ENCODE results near the gene DRAXIN. TPM values are rescaled to one million over a fixed set of nuclear protein-coding genes. Genes with fewer than 3 reads are reported as not detected.

The DRAXIN gene
- total RNA-seq, 2 experiments from 2014 or later = 0.15 to 0.19 TPM

DNA sequence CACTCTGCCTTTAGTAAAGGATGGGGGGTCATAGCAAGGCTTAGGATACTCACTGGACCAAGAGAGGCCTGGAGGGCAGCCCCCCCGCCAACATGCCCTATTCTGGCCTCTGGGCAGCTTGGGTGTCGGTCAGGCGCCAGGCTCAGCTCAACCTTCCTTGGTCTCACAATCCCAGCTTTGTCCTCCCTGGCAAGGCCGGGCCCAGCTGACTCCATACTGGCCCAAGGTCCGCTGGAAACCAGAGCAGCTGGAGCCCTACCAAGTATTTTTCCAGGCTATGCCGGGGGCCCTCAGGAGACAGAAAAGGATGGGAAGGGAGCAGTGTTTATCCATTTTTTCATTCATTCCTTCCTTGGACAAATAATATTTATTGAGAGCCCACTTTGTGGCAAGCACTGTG, 43.5 kb upstream of the DRAXIN start:
- H3K9me3 ChIP-seq (ENCODE audit: low read length) = no peaks in the 10 kb centered on the region
- no TSS peak for BruUV-seq (replicated peaks)
- H3K9me2 ChIP-seq (ENCODE audit: insufficient read depth, low read length) = no peaks in the 10 kb centered on the region
- no peak overlapping the region for H3K4me2 ChIP-seq (ENCODE audit: low read length)
- H3K79me2 ChIP-seq (ENCODE audit: insufficient read depth, low read depth, low read length) = no peaks in the 10 kb centered on the region
- no peak overlapping the region for H3K27ac ChIP-seq (ENCODE audit: low read depth, low read length, poor library complexity, severe bottlenecking)
- CTCF ChIA-PET (ENCODE audit: unreplicated experiment) = no interaction called here
- intact Hi-C loops (cut with micrococcal nuclease; ENCODE audit: unreplicated experiment) = loop anchor here (10.0 kb wide), 1 partner anchor 83 kb away; no protein-coding TSS in a partner anchor
- POLR2A ChIA-PET = interaction anchor here (0.5 to 0.6 kb wide), 2 partner anchors 256 to 382 kb away, joined by 3 read pairs; no protein-coding TSS in a partner anchor
- DNase-seq (ENCODE audit: low spot score) = no peak
- H3K4me1 ChIP-seq (ENCODE audit: insufficient read depth, low read length, poor library complexity, severe bottlenecking) = peaks cover 20% of the 10 kb centered on the region
- H3K36me3 ChIP-seq (ENCODE audit: insufficient read depth, low read length) = no peaks in the 10 kb centered on the region
- H4K20me1 ChIP-seq (ENCODE audit: insufficient read depth, low read length) = no peaks in the 10 kb centered on the region
- no peak for TF ChIP-seq EZH2phosphoT487 (IDR thresholded peaks at IDR 0.05; ENCODE audit: borderline replicate concordance, low read depth, low read length)
- TF ChIP-seq, protein P1, sequence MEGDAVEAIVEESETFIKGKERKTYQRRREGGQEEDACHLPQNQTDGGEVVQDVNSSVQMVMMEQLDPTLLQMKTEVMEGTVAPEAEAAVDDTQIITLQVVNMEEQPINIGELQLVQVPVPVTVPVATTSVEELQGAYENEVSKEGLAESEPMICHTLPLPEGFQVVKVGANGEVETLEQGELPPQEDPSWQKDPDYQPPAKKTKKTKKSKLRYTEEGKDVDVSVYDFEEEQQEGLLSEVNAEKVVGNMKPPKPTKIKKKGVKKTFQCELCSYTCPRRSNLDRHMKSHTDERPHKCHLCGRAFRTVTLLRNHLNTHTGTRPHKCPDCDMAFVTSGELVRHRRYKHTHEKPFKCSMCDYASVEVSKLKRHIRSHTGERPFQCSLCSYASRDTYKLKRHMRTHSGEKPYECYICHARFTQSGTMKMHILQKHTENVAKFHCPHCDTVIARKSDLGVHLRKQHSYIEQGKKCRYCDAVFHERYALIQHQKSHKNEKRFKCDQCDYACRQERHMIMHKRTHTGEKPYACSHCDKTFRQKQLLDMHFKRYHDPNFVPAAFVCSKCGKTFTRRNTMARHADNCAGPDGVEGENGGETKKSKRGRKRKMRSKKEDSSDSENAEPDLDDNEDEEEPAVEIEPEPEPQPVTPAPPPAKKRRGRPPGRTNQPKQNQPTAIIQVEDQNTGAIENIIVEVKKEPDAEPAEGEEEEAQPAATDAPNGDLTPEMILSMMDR (conservative IDR thresholded peaks at IDR 0.05; ENCODE audit: low read length) = no peak
- no peak overlapping the region for H3K4me3 ChIP-seq (ENCODE audit: low read depth, low read length, poor library complexity, severe bottlenecking)
- H2AFZ ChIP-seq (ENCODE audit: low read length) = no peak overlapping the region

- DNase-seq (ENCODE audit: low spot score) = peak; percentile 35
- BruUV-seq (replicated peaks) = no TSS peak
- Histone ChIP-seq H3K36me3 (ENCODE audit: insufficient read depth, low read length) (no peaks in the 10 kb centered on the region), H3K4me2 (ENCODE audit: low read length) (peak overlapping the region; percentile 51; the same call in 1 of the 2 replicates), H3K4me1 (ENCODE audit: insufficient read depth, low read length, poor library complexity, severe bottlenecking) (peaks cover 20% of the 10 kb centered on the region), H3K9me2 (ENCODE audit: insufficient read depth, low read length) (no peaks in the 10 kb centered on the region), H3K9me3 (ENCODE audit: low read length) (no peaks in the 10 kb centered on the region), H3K27ac (ENCODE audit: low read depth, low read length, poor library complexity, severe bottlenecking) (no peak overlapping the region), H3K4me3 (ENCODE audit: low read depth, low read length, poor library complexity, severe bottlenecking) (no peak overlapping the region), H4K20me1 (ENCODE audit: insufficient read depth, low read length) (no peaks in the 10 kb centered on the region), H3K79me2 (ENCODE audit: insufficient read depth, low read depth, low read length) (no peaks in the 10 kb centered on the region), H2AFZ (ENCODE audit: low read length) (no peak overlapping the region)
- ChIA-PET POLR2A (interaction anchor here (0.6 to 0.7 kb wide), 4 partner anchors 255 to 595 kb away, joined by 3 to 4 read pairs (median 3); no protein-coding TSS in a partner anchor), CTCF (ENCODE audit: unreplicated experiment) (no interaction called here)
- intact Hi-C loops (cut with micrococcal nuclease; ENCODE audit: unreplicated experiment) = loop anchor here (10.0 kb wide), 1 partner anchor 84 kb away; no protein-coding TSS in a partner anchor
- no peak for TF ChIP-seq EZH2phosphoT487 (IDR thresholded peaks at IDR 0.05; ENCODE audit: borderline replicate concordance, low read depth, low read length)
- TF ChIP-seq, protein P1 (conservative IDR thresholded peaks at IDR 0.05; ENCODE audit: low read length) = no peak
Observed at GRCh38 chr1:11648732-11649158, 42.8 kb upstream of the DRAXIN start.

GRCh38 chr1:11649237-11649623, 42.3 kb upstream of the DRAXIN start:
- Histone ChIP-seq H3K4me1 (ENCODE audit: insufficient read depth, low read length, poor library complexity, severe bottlenecking) (peaks cover 20% of the 10 kb centered on the region), H3K4me2 (ENCODE audit: low read length) (peak overlapping the region; percentile 51), H2AFZ (ENCODE audit: low read length) (no peak overlapping the region), H3K9me3 (ENCODE audit: low read length) (no peaks in the 10 kb centered on the region), H3K79me2 (ENCODE audit: insufficient read depth, low read depth, low read length) (no peaks in the 10 kb centered on the region), H3K36me3 (ENCODE audit: insufficient read depth, low read length) (no peaks in the 10 kb centered on the region), H3K27ac (ENCODE audit: low read depth, low read length, poor library complexity, severe bottlenecking) (no peak overlapping the region), H3K4me3 (ENCODE audit: low read depth, low read length, poor library complexity, severe bottlenecking) (no peak overlapping the region), H4K20me1 (ENCODE audit: insufficient read depth, low read length) (no peaks in the 10 kb centered on the region), H3K9me2 (ENCODE audit: insufficient read depth, low read length) (no peaks in the 10 kb centered on the region)
- DNase-seq (ENCODE audit: low spot score) = no peak
- CTCF ChIA-PET (ENCODE audit: unreplicated experiment) = no interaction called here
- intact Hi-C loops (cut with micrococcal nuclease; ENCODE audit: unreplicated experiment) = loop anchor here (10.0 kb wide), 1 partner anchor 84 kb away; no protein-coding TSS in a partner anchor
- TF ChIP-seq EZH2phosphoT487 (IDR thresholded peaks at IDR 0.05; ENCODE audit: borderline replicate concordance, low read depth, low read length) = no peak
- TF ChIP-seq, protein P1 (conservative IDR thresholded peaks at IDR 0.05; ENCODE audit: low read length) = no peak
- BruUV-seq (replicated peaks) = no TSS peak
- POLR2A ChIA-PET = interaction anchor here (0.6 to 0.7 kb wide), 3 partner anchors 533 to 596 kb away, joined by 3 to 4 read pairs (median 3); no protein-coding TSS in a partner anchor

All from OCI-LY7 (cell line).